ENCODE measurements around the gene LMO1.
A peak's percentile ranks its signal among the peaks of the same experiment; 100 is the strongest.

Gene LMO1

GRCh38 chr11:8263769-8264410 lies at the start of gene LMO1:
Gene LMO1, minus strand, starts transcription at chr11:8263878. Its CDS starts 516 bp downstream, at chr11:8263362.
- DNase-seq, result peak; percentile 54

GRCh38 chr11:8312986-8313385 lies 49.3 kb upstream of the LMO1 start:
- no peak for DNase-seq

- no peak for DNase-seq
Measured at GRCh38 chr11:8311366-8311765, 47.7 kb upstream of the LMO1 start.

- DNase-seq, result no peak
Measured at GRCh38 chr11:8310743-8311298, 47.1 kb upstream of the LMO1 start.

- DNase-seq, result no peak
Measured at GRCh38 chr11:8309862-8310261, 46.2 kb upstream of the LMO1 start.

GRCh38 chr11:8309311-8309710 lies 45.6 kb upstream of the LMO1 start:
- DNase-seq, result no peak

GRCh38 chr11:8307601-8308000 lies 43.9 kb upstream of the LMO1 start:
- no peak for DNase-seq

- no peak for DNase-seq
Measured at GRCh38 chr11:8301622-8302021, 37.9 kb upstream of the LMO1 start.

- DNase-seq, result no peak
Measured at GRCh38 chr11:8298801-8299786, 35.4 kb upstream of the LMO1 start.

GRCh38 chr11:8297781-8298440 lies 34.2 kb upstream of the LMO1 start:
- no peak for DNase-seq

GRCh38 chr11:8296872-8297271 lies 33.2 kb upstream of the LMO1 start:
- no peak for DNase-seq

GRCh38 chr11:8296038-8296649 lies 32.5 kb upstream of the LMO1 start:
- no peak for DNase-seq

GRCh38 chr11:8294251-8294935 lies 30.7 kb upstream of the LMO1 start:
- no peak for DNase-seq

GRCh38 chr11:8293171-8293570 lies 29.5 kb upstream of the LMO1 start:
- no peak for DNase-seq

GRCh38 chr11:8292351-8292750 lies 28.7 kb upstream of the LMO1 start:
- DNase-seq, result no peak

GRCh38 chr11:8291421-8292350 lies 28.0 kb upstream of the LMO1 start:
- DNase-seq, result no peak

GRCh38 chr11:8290081-8290810 lies 26.6 kb upstream of the LMO1 start:
- no peak for DNase-seq

- DNase-seq, result no peak
Measured at GRCh38 chr11:8289492-8289918, 25.8 kb upstream of the LMO1 start.

GRCh38 chr11:8288824-8289491 lies 25.3 kb upstream of the LMO1 start:
- DNase-seq, result no peak
